Measurements from ENCODE around the gene CEBPB.

Gene CEBPB

DNA sequence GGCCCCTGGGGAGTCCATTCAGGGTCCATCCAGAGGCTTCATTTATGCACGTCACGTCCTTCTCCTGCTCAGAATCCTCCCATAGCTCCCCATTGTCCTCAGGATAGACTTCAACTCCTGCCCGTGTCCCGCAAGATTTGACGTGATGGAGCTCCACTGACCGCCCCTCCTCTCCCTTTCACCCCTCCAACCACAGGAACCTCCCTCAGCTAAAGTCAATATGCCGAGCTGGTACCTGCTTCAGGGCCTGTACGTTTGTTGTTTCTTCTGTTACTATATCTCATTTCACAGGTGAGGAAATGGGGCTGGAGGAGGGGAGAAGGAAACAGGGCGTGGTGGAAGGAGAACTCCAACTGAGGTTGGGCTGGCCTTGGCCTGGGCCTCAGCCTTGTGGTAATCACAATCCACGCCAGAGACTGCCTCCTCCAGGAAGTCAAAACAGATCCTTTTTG is 38.6 kb downstream of the CEBPB start:
- no peak for DNase-seq (ENCODE audit: low read depth)

DNA sequence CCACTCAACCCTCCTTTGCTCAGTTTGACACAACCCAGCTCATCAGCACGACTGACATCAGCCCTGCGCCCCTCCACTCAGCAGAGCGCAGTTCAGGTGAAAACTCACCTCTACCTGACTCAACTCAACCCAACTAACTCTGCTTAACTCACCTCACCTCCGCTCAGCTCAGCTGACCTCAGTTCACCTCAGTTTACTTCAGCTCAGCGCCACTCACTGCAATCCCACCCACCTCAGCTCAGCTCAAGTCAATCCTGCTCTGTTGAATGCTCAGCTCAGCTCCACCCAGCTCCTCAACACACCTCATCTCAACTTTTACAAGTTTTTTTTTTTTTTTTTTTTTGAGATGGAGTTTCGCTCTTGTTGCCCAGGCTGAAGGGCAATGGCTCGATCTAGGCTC is 39.6 kb downstream of the CEBPB start:
- DNase-seq (ENCODE audit: low read depth): no peak

DNA sequence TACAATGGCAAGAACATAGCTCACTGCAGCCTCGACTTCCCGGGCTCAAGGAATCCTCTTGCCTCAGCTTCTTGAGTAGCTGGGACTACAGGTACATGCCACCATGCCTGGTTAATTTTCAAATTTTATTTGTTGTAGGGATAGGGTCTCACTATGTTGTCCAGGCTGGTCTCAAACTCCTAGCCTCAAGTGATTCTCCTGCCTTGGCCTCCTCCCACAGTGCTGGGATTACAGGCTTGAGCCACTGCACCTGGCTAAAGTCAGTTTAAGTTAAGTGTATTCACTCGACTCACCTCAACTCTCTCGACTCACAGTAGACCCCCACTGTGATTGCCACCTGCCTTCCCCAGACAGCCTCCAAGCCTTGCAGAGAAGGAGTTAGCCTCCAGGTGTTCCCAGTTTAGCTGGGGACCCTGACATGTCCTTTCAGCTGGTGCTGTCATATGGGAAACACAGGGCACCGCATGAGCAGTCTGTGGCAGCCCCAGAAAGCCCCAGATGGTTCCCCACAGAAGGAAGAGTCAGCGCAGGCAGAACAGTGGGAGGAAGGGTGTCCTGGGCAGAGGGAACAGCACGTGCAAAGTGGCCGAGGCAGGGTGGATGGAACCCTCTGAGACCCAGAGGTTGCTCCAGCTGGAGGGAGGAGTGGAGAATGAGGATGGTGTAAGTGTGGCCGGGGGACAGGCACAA is 40.4 kb downstream of the CEBPB start:
- no peak for DNase-seq (ENCODE audit: low read depth)

DNA sequence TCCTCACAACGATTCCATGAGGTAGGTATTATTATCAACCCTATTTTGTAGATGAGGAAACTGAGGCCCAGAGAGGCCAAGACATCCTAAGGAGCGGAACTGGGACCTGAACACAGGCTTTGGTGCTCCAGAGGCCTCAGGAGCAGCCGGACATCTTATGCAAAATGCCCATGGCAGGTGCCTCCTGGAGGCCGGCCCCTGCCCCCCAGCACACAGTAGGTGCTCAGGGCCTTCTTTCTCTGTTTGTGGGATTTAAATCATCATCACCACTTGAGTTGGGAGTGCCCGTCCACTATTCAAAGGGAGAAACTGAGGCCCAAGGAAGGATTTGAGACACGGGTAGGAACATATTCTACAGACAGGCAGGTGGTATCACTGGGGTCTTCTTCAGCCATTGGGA is 41.2 kb downstream of the CEBPB start:
- no peak for DNase-seq (ENCODE audit: low read depth)

DNA sequence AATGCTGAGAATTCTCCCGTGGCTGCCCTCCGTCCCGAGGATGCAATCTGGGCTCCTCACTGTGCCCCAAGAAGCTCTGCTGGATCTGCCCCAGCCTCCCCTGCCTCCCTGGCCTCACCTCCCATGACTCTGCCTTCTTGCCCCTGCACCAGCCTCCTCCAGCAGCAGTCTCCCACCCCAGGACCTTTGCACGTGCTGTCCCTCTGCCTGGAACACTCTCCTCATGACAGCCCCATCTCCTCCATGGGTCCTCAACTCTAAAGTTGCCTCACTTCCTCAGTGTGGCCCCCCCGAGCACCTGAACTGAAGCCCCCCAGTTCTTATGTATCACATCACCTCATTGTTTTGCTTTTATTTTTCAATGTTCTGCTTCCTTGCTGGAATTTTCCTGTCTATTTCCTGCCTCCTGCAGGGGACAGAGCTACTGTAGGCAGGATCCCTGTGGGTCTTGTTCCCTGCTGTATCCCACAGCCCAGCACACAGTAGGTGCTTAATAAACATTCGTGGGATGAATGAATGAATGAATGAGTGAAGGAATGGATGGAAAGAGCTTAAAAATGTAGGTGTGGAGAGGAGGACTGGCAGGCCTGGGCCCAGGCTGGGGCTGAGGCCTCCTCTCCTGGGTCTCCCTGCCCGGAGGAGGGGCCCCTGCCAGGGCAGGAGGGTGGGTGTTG is 42.2 kb downstream of the CEBPB start:
- DNase-seq (ENCODE audit: low read depth): no peak

GRCh38 chr20:50233325-50234212 is 42.9 kb downstream of the CEBPB start:
- no peak for DNase-seq (ENCODE audit: low read depth)

- no peak for DNase-seq (ENCODE audit: low read depth)
Observed at GRCh38 chr20:50234288-50234687, 43.7 kb downstream of the CEBPB start.

DNA sequence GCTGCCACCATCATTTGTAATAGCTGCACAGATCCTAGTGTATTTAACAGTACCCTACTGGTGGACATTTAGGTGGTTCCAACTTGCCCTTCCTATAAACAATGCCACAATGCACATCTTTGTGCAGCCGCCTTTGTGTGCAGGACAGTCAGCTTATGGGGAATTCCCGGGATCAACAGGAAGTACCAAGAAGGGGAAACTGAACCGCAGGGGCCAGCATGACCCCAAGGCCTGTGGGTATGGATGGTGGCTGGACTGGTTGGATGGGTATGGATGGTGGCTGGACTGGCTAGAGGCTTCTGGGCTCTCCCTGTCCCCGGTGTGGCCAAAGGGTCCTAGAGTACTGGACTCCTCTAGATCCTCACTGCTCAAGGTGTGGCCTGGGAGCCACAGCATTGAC is 46.7 kb downstream of the CEBPB start:
- DNase-seq (ENCODE audit: low read depth): no peak

GRCh38 chr20:50238081-50238800 is 47.6 kb downstream of the CEBPB start:
- DNase-seq (ENCODE audit: low read depth): no peak

- DNase-seq (ENCODE audit: low read depth): no peak
Observed at GRCh38 chr20:50240092-50240491, 49.5 kb downstream of the CEBPB start.

- no peak for DNase-seq (ENCODE audit: low read depth)
Observed at GRCh38 chr20:50242178-50242514, 51.5 kb downstream of the CEBPB start.

Data from T-helper 22 cell (primary cell).